IMR-90 (cell line): ENCODE data around the gene ITGB2.

ENCODE experiments used
- CEBPB ChIP-seq: IDR thresholded peaks from 2 replicates; pipeline ENCODE4 v1.6.1; 2012; ENCODE audit warnings: low read depth, low read length, improper control_type of control experiment
- CTCF ChIP-seq: conservative IDR thresholded peaks from 2 replicates; pipeline ENCODE4 v1.5.1; 2012; ENCODE audit warnings: mild to moderate bottlenecking, low read depth, low read length, improper control_type of control experiment
- MXI1 ChIP-seq: IDR thresholded peaks from 2 replicates; pipeline ENCODE4 v1.6.1; 2012; ENCODE audit warnings: low read depth, mild to moderate bottlenecking, low read length, moderate library complexity, borderline replicate concordance
- RFX5 ChIP-seq: IDR thresholded peaks from 2 replicates; pipeline ENCODE4 v1.8.0; 2012; ENCODE audit warnings: low read depth, mild to moderate bottlenecking, low read length, moderate library complexity
- SMC3 ChIP-seq: fragments of 150-350 bp; IDR thresholded peaks from 2 replicates; pipeline ENCODE4 v1.6.1; 2016; ENCODE audit warnings: low read depth, mild to moderate bottlenecking, antibody characterized with exemption, low read length, moderate library complexity

- TF ChIP-seq SMC3 (no peak), RFX5 (no peak), CTCF (no peak), MXI1 (no peak), CEBPB (no peak)
Observed at GRCh38 chr21:44885615-44886014, 35.1 kb downstream of the ITGB2 start.
